ELF-1 (cell line): ENCODE results near the gene MRPL27.

Source experiments
- DNase-seq: peaks from one replicate; pipeline ENCODE4 v3.0.0-alpha.2; 2016; ENCODE audit warnings: low read depth, low spot score

Gene MRPL27

GRCh38 chr17:50360486-50361115 lies 12.4 kb downstream of the MRPL27 start:
- DNase-seq, result no peak

GRCh38 chr17:50359998-50360461 lies 13.0 kb downstream of the MRPL27 start:
- DNase-seq, result no peak

- DNase-seq, result peak; percentile 19
Measured at GRCh38 chr17:50359005-50359699, 13.8 kb downstream of the MRPL27 start.

GRCh38 chr17:50358177-50358576 lies 14.8 kb downstream of the MRPL27 start:
- no peak for DNase-seq

- no peak for DNase-seq
Measured at GRCh38 chr17:50356892-50357510, 16.0 kb downstream of the MRPL27 start.

- no peak for DNase-seq
Measured at GRCh38 chr17:50356418-50356817, 16.6 kb downstream of the MRPL27 start.

- no peak for DNase-seq
Measured at GRCh38 chr17:50355701-50356341, 17.2 kb downstream of the MRPL27 start.

- no peak for DNase-seq
Measured at GRCh38 chr17:50355336-50355700, 17.7 kb downstream of the MRPL27 start.

GRCh38 chr17:50354776-50355175 lies 18.2 kb downstream of the MRPL27 start:
- no peak for DNase-seq

- no peak for DNase-seq
Measured at GRCh38 chr17:50354198-50354597, 18.8 kb downstream of the MRPL27 start.

- no peak for DNase-seq
Measured at GRCh38 chr17:50353600-50354195, 19.3 kb downstream of the MRPL27 start.

GRCh38 chr17:50352693-50353599 lies 20.0 kb downstream of the MRPL27 start:
- DNase-seq, result no peak

- DNase-seq, result no peak
Measured at GRCh38 chr17:50352072-50352692, 20.8 kb downstream of the MRPL27 start.

GRCh38 chr17:50350733-50351132 lies 22.3 kb downstream of the MRPL27 start:
- no peak for DNase-seq

GRCh38 chr17:50349243-50349600 lies 23.8 kb downstream of the MRPL27 start:
- DNase-seq, result no peak

GRCh38 chr17:50348522-50349242 lies 24.3 kb downstream of the MRPL27 start:
- no peak for DNase-seq

GRCh38 chr17:50347894-50348291 lies 25.1 kb downstream of the MRPL27 start:
- no peak for DNase-seq

- DNase-seq, result no peak
Measured at GRCh38 chr17:50347117-50347893, 25.7 kb downstream of the MRPL27 start.
